ENCODE measurements around the gene KRT77.

KRT77 gene

DNA sequence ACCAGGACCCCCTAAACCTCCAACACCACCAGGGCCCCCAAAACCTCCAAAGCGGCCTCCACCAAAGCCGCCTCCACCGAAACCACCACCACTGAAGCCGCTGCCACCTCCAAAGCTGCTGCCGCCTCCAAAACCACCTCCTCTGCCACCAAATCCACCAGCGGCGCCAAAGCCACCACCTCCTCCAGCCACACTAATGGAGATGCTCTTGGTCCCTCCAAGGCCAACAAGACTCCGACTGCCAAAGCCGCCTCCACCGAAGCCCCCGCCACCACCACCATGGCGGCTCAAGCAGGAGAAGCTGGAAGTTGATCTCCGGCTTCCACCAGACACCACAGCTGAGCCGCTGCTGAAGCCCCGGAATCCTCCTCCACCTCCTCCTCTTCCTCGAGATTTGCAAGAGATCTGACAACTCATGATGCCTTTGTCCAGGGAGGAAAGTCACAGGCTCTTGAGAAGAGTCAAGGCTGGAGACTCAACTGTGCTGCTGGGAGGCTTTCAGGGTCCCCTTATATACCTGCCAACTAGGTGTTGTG is 51.5 kb downstream of the KRT77 start, which contains the start of gene KRT2:
Gene KRT2, minus strand, starts transcription at position 486 of the 536 bp plus-strand sequence. Its CDS starts 69 bp downstream, at position 417.
- no peak for DNase-seq (ENCODE audit: low spot score)

DNA sequence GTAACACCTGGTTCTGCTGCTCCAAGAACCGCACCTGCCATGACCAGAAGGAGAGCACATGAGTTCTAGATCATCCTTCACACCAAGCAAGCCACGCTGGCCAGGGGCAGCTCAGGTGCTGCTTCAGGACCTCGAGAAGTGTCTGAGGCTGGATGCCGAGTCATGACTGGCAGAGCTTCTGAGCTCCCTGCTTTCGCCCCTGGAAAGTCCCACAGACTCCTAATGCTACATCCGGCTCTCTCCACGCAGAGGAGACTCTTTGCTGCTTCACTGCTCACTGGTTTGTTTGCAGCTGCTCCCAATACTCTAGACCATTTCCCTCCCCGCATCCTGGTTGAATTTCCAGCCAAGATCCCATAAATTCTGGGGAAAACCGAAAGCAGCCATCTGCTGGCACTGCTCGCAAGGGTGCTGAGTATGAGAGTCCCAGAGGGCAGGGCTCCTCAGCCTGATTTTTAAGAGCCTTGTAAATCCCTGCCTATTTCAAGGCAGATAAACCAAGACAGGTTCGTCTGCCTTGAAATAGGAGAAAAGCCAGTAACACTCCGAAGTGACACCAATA is 52.7 kb downstream of the KRT77 start:
- peak; percentile 9 for DNase-seq (ENCODE audit: low spot score)

DNA sequence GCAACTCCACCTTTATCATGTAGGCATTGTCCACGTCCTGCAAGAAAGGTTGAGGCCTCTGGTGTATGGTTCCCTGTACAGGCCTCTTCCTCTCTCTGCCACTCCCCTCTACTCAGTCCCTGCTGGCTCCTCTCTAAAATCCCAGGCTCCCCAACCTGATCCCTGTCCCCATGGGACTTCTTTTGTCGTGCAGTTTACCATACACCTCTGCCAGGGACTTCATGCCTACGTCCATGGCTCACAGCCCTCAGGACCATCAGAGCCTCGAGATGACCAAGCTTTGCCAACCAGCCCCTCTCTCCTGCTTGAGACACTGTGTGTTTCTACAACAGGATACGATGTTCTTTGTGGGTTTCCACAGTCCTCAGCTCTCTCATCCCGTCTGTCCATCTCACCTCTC is 54.3 kb downstream of the KRT77 start:
- no peak for DNase-seq (ENCODE audit: low spot score)

DNA sequence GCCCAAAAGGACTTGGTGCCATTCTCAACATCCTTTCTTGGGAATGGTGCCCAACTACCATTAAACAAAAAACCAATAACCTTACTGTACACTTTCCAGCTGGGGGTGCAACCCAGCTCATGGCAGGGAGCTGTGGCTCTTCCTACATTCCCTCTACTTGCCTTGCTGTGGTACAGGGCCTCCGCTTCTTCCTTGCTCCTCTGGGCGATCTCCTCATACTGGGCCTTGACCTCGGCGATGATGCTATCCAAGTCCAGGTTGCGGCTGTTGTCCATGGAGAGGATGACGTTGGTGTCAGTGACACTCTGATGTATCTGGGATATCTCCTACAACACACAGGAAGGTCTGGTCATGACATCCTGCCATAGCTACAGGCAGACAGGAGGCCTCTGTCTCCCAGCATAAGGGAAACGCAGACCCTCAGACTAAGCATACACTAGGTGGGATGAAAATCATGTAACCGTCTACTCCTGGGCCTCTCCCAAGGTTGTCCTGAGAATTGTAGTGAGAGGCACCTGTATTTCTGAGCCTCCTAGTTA is 55.2 kb downstream of the KRT77 start:
- no peak for DNase-seq (ENCODE audit: low spot score)

DNA sequence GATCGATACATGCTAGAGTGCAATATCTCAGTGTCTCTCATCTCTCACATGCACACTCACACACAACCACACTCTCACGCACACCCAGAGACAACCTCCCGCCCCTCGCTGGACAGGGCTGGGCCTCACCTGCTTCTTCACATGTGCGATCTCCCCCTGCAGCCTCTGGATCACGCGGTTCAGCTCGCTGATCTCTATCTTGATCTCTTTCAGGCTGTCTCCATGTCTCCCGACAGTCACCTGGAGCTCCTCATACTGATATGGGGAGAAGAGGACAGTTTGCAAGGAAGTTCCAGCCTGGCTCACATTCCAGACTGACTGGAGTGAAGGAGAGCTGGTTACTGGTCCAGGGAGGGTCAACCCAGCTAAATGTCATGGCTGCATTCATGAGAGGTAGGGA is 55.7 kb downstream of the KRT77 start:
- no peak for DNase-seq (ENCODE audit: low spot score)

DNA sequence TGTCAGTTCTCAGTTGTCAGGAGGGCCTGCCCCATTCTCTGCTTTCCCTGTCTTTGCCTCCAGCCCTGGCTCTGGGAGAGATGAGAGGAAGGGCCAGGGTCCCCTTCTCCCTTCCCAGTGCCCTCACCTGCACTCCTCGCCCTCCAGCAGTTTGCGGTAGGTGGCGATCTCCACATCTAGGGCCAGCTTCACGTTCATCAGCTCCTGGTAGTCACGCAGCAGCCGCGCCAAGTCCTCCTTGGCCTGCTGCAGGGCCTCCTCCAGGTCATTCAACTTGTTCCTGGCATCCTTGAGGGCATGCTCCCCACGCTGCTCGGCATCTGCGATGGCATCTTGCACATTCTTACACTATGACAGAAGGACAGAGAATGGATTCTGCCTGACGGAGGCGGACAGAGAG is 56.7 kb downstream of the KRT77 start:
- DNase-seq (ENCODE audit: low spot score), result no peak

DNA sequence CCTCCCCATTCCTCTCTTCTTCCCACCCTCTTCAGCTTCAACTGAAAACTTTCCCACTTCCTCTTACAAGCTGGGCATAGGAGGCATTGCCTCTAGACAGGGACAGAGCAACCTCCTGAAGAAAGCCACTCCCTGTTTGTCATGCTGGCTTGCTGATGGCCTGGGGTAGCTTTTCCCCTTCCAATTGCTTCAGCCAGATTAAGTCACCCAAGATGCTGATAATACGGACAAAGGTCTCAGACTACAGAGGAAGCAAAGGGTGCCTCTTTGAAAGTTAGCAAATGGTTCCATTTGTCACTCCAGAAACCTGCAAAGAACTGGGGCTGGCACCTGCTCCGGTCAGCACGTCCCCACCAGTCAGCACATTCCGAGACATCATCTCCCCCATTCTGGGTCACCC is 57.3 kb downstream of the KRT77 start:
- DNase-seq (ENCODE audit: low spot score), result no peak

DNA sequence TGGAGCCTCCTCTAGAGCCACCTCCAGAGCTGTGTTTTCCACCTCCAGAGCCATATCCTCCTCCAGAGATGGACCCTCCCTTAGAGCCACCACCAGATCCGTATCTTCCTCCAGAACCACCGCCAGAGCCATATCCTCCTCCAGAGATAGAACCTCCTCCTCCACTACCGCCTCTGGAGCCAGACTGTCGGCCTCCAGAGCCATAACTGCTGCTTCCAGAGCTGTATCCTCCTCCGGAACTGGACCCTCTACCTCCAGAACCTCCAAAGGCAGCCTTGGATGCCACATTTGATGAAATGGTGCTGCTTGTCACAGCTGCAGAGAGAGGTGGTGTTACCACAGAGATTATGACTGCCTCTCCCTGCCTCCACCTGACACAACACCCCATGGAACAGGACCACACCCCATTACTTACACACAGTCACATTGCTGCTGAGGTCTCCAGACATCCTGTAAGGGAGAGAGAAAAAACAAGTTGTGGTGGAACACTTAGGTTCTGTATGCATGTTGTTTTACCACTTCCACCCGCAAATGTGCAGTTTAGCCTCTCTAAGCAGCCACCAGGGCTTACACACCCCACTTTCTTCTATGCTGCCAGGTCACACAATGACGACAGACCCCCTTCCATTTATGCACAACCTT is 58.1 kb downstream of the KRT77 start:
- DNase-seq (ENCODE audit: low spot score), result no peak

DNA sequence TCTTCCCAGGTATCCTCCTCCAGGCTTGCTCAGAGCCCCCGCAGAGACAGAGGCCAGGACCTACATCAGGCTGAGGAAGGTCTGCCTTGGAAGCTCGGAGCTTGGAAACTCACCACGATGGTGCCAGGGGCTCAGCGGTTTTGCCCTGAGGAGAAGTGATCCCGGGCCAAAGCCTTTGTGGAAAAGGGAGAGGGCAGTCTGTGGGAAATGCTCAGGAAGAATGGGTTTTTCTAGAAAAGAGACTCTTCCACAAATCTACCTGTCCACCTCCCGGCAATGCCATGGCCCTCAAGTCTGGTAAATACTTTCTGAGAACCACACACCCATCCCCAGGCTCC is 59.3 kb downstream of the KRT77 start:
- DNase-seq (ENCODE audit: low spot score), result no peak

DNA sequence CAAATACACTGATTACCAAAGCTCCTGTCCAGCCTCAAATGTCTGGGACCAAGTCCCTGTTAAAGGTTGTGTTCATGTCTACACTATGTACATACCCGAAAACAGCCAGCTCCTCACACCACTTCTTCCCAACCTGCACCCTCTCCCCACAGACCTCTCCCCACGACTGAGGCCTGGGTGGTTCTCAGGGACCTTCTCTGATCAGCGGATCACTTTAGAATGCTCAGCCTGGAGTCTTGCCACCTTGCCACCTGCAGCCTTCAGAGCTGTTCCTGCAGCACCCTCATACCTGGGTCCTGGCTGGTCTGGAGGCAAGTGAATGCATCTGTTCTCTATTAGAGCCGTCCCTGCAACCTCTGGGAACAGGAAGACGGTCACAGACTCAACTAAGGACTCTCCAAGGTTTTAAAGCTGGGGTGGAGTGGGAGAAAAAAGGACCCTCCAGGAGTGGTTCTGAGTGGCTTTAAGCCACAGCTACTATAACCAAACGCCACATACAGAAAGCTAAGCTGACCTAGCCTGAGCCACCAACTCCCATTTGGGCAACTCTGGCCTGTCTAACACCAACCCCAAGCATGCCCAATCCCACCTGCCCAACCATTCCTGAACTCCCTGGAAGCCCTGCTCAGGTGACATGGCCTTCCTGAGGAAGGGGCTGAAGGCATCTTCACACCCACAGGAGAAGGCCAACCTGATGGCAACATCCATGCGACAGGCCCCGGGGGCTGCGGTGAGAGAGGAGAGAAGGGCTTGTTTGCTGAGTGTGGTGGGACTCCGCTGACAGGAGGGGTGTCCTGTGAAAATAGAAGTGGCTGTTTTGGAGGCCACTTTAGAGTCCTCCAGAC is 59.9 kb downstream of the KRT77 start:
- no peak for DNase-seq (ENCODE audit: low spot score)

DNA sequence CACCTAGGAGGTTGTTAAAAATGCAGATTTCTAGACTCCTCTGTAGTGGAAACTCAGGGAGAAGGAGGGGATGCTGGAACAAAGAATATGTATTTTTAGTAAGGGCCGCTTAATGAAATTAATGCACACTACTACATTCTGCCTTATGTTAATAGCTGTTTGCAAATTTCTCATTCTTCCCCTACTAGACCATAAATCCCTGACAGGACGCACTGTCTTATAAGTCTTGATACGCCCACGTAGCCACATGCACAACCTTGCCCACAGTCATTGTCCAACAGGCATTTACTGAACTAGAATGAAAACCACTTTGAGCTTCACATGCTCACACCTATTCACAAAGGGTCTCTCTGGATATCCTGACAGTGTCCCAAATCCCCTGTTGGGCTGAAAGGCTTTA is 61.9 kb downstream of the KRT77 start:
- DNase-seq (ENCODE audit: low spot score), result no peak

All from AG08395 (cell line).